K562 (cell line): ENCODE measurements around the gene PPFIA3. TPM values are rescaled to one million over a fixed set of nuclear protein-coding genes. Genes with fewer than 3 reads are reported as not detected.

Source experiments
- ARID3B ChIP-seq: fragments of 250-450 bp; sonication (Bioruptor Pico); IDR thresholded peaks from 2 replicates; pipeline ENCODE4 v1.4.0; 2020; ENCODE audit warnings: borderline replicate concordance
- ATF7 ChIP-seq: fragments of 450-650 bp; IDR thresholded peaks from 2 replicates; pipeline ENCODE4 v1.7.1; 2014; ENCODE audit warnings: mild to moderate bottlenecking, moderate library complexity
- CC2D1A ChIP-seq: fragments of 450-650 bp; IDR thresholded peaks from 2 replicates; pipeline ENCODE4 v1.6.1; 2017; ENCODE audit warnings: mild to moderate bottlenecking
- CHD2 ChIP-seq: IDR thresholded peaks from 2 replicates; pipeline ENCODE4 v1.6.1; 2011; ENCODE audit warnings: low read depth, low read length
- FOXK2 ChIP-seq, 2 experiments: fragments of 450-650 bp; IDR thresholded peaks in 1 of 2; conservative IDR thresholded peaks in 1 of 2; 2 replicates each; pipeline ENCODE4 v1.6.1; 2016; ENCODE audit warnings: low read depth in 2 of 2, mild to moderate bottlenecking in 1 of 2
- HES1 ChIP-seq: fragments of 450-650 bp; IDR thresholded peaks from 2 replicates; pipeline ENCODE4 v1.6.1; 2016; ENCODE audit warnings: low read depth, mild to moderate bottlenecking, moderate library complexity
- MED1 ChIP-seq: sonication (generic); formaldehyde crosslinking; IDR thresholded peaks from 2 replicates; pipeline ENCODE4 v1.8.1; 2023; ENCODE audit warnings: missing genetic modification reagents, borderline replicate concordance
- MTA1 ChIP-seq: fragments of 450-650 bp; IDR thresholded peaks from 2 replicates; pipeline ENCODE4 v1.6.1; 2017; ENCODE audit warnings: borderline replicate concordance
- NFE2L1 ChIP-seq: fragments of 450-650 bp; IDR thresholded peaks from 2 replicates; pipeline ENCODE4 v1.6.1; 2016; ENCODE audit warnings: missing genetic modification characterization, low read depth, mild to moderate bottlenecking, missing compliant biosample characterization, moderate library complexity, borderline replicate concordance
- PBX2 ChIP-seq, 2 experiments: IDR thresholded peaks in 1 of 2; conservative IDR thresholded peaks in 1 of 2; 2 replicates each; pipeline ENCODE4 v1.6.1; 2016; ENCODE audit warnings: low read depth in 2 of 2, mild to moderate bottlenecking in 1 of 2, missing compliant biosample characterization in 1 of 2, missing genetic modification characterization in 1 of 2, moderate library complexity in 1 of 2
- POU5F1 ChIP-seq: fragments of 150-350 bp; IDR thresholded peaks from 2 replicates; pipeline ENCODE4 v1.6.1; 2014; ENCODE audit warnings: borderline replicate concordance, low read length, low read depth, mild to moderate bottlenecking; ENCODE audit not compliant: partially characterized antibody
- PURB ChIP-seq: sonication (generic); formaldehyde crosslinking; IDR thresholded peaks from 2 replicates; pipeline ENCODE4 v1.9.0; 2021; ENCODE audit warnings: low read depth, mild to moderate bottlenecking, missing genetic modification reagents
- RBM14 ChIP-seq: fragments of 200-400 bp; formaldehyde crosslinking; IDR thresholded peaks from 2 replicates; pipeline ENCODE4 v1.6.1; 2018; ENCODE audit warnings: low read depth, mild to moderate bottlenecking, low read length, moderate library complexity, borderline replicate concordance; ENCODE audit not compliant: insufficient read depth
- SIN3B ChIP-seq: fragments of 450-650 bp; IDR thresholded peaks from 2 replicates; pipeline ENCODE4 v1.6.1; 2017; ENCODE audit warnings: low read depth, mild to moderate bottlenecking, moderate library complexity
- TCF15 ChIP-seq: fragments of 250-450 bp; sonication (Bioruptor Pico); IDR thresholded peaks from 2 replicates; pipeline ENCODE4 v1.8.0; 2022; ENCODE audit warnings: moderate library complexity, mild to moderate bottlenecking, inconsistent platforms
- TEAD4 ChIP-seq, 2 experiments: sonication (generic) in 1 of 2; formaldehyde crosslinking in 1 of 2; IDR thresholded peaks; 2 replicates each; pipeline versions ENCODE4 v1.6.1 to v1.8.0; 2012 to 2022; ENCODE audit warnings: borderline replicate concordance in 1 of 2, inconsistent platforms in 1 of 2, low read length in 1 of 2, mild to moderate bottlenecking in 1 of 2, missing genetic modification reagents in 1 of 2
- ZNF165 ChIP-seq: fragments of 250-450 bp; sonication (Bioruptor Pico); IDR thresholded peaks from 2 replicates; pipeline ENCODE4 v1.4.0; 2020; ENCODE audit warnings: borderline replicate concordance
- ZNF431 ChIP-seq: sonication (generic); formaldehyde crosslinking; IDR thresholded peaks from 2 replicates; pipeline ENCODE4 v1.8.0; 2022; ENCODE audit warnings: mild to moderate bottlenecking, missing genetic modification reagents
- ZNF77 ChIP-seq: fragments of 250-450 bp; sonication (Bioruptor Pico); IDR thresholded peaks from 2 replicates; pipeline ENCODE4 v1.5.0; 2020
- polyA plus RNA-seq, 8 experiments: library from polyadenylated mRNA; depleted of rRNA in 4 of 8; stranded (reverse) in 5 of 8; unstranded in 3 of 8; fragments of >200 nt; fragmentation: Nextera tagmentation in 2 of 8; fragmentation: Illumina TruSeq in 1 of 8; extraction: Ambion mirVana in 2 of 8; extraction: Trizol in 1 of 8; gene quantifications; 2 replicates each; pipeline versions ENCODE4 v1.2.1 to v1.2.3, GENCODE V29; 2011 to 2014; ENCODE audit warnings: inconsistent platforms in 1 of 8, missing spikeins in 1 of 8
- total RNA-seq, 7 experiments: library from RNA; depleted of rRNA in 6 of 7; stranded (reverse); fragments of >200 nt in 6 of 7; fragmentation: Illumina TruSeq in 2 of 7; extraction: Trizol in 2 of 7; gene quantifications; 2 replicates each; pipeline versions ENCODE4 v1.2.1 to v1.2.3, GENCODE V29; 2011 to 2021; ENCODE audit warnings: low replicate concordance in 1 of 7

PPFIA3 gene
- total and polyA plus RNA-seq, 9 of the 15 experiments (the other 6 are each of a cell fraction or from before 2014, with no cell fraction given), result 0.10 to 53.0 (median 17.6) TPM

- TF ChIP-seq ARID3B (CRISPR knock-in tag) (no peak), MTA1 (no peak), MED1 (CRISPR knock-in tag) (no peak), NFE2L1 (tag) (no peak), SIN3B (no peak), CHD2 (0 out of 2 replicates have a peak, but pooled peaks have one; percentile 41), TCF15 (no peak), PBX2 (CRISPR knock-in tag; IDR thresholded peaks at IDR 0.05; ENCODE audit: low read depth) (no peak), PBX2 (tag; conservative IDR thresholded peaks at IDR 0.05; ENCODE audit: low read depth) (no peak), HES1 (no peak), RBM14 (no peak), TEAD4 (IDR thresholded peaks at IDR 0.05; ENCODE audit: low read length) (peak; percentile 45; the same call in 1 of the 2 replicates), TEAD4 (CRISPR knock-in tag; IDR thresholded peaks at IDR 0.05; ENCODE audit: borderline replicate concordance) (peak; percentile 85; the same call in 1 of the 2 replicates), PURB (CRISPR knock-in tag) (no peak), ZNF431 (CRISPR knock-in tag) (no peak; the same call in 1 of the 2 replicates), POU5F1 (no peak), ATF7 (no peak), ZNF165 (CRISPR knock-in tag) (0 out of 2 replicates have a peak, but pooled peaks have one; percentile 40), ZNF77 (CRISPR knock-in tag) (no peak), FOXK2 (conservative IDR thresholded peaks at IDR 0.05 in 1 of 2, IDR thresholded peaks at IDR 0.05 in 1 of 2; ENCODE audit: low read depth in 2 of 2) (peak; percentile 66 to 69; a peak in 2 of 4 replicates), CC2D1A (no peak)
Measured at GRCh38 chr19:49127674-49128544, 8.6 kb downstream of the PPFIA3 start (continued).
